A673 (cell line): Measurements from ENCODE around the gene AGBL2. TPM values are rescaled to one million over a fixed set of nuclear protein-coding genes. Genes with fewer than 3 reads are reported as not detected.
A peak's percentile ranks its signal among the peaks of the same experiment; 100 is the strongest.
"Not testable (repeated sequence)": the region's sequence is repeated elsewhere in the genome, so short reads cannot be mapped to it uniquely, and the experiment has no call there.

Experiments used
- BruUV-seq: library from RNA; stranded (reverse); fragments of 400-500 nt; replicated peaks from 2 replicates; lab custom pipeline; 2021; lab: Mats Ljungman, UMichigan
- CTCF ChIA-PET: fragments of 300-600 bp; sonication (Branson Sonifier 250); formaldehyde crosslinking; loops from one replicate; lab custom pipeline; 2022; ENCODE audit warnings: antibody characterized with exemption; lab: Charles Lee
- POLR2A ChIA-PET: fragments of 300-600 bp; sonication (Branson Sonifier 250); formaldehyde crosslinking; loops from one replicate; lab custom pipeline; 2022; ENCODE audit warnings: antibody characterized with exemption; ENCODE audit not compliant: low non-redundant PET; lab: Charles Lee
- DNase-seq: peaks from one replicate; pipeline ENCODE4 v3.0.0-alpha.2; 2015; ENCODE audit warnings: low spot score
- H3K27ac ChIP-seq: fragments of 200-600 bp; sonication (generic); 2 replicates; pipeline ENCODE4 v1.5.1; 2016; ENCODE audit warnings: mixed run types, low read depth, mild to moderate bottlenecking, mixed read lengths, antibody characterized with exemption, low read length; ENCODE audit not compliant: poor library complexity, severe bottlenecking
- H3K27me3 ChIP-seq: fragments of 200-600 bp; sonication (generic); replicated peaks from 2 replicates; pipeline ENCODE4 v1.6.1; 2017; ENCODE audit warnings: mixed run types, low read depth, mild to moderate bottlenecking, mixed read lengths, antibody characterized with exemption, low read length; ENCODE audit not compliant: insufficient read depth, poor library complexity
- H3K36me3 ChIP-seq: fragments of 200-600 bp; sonication (generic); 2 replicates; pipeline ENCODE4 v1.6.1; 2016; ENCODE audit warnings: mixed run types, mild to moderate bottlenecking, mixed read lengths, antibody characterized with exemption, low read length; ENCODE audit not compliant: insufficient read depth, poor library complexity, severe bottlenecking
- H3K4me1 ChIP-seq: fragments of 200-600 bp; sonication (generic); 2 replicates; pipeline ENCODE4 v1.6.1; 2017; ENCODE audit warnings: mixed run types, mild to moderate bottlenecking, mixed read lengths, antibody characterized with exemption, low read length; ENCODE audit not compliant: insufficient read depth, poor library complexity, severe bottlenecking
- H3K4me3 ChIP-seq: fragments of 200-600 bp; sonication (generic); 2 replicates; pipeline ENCODE4 v1.5.1; 2016; ENCODE audit warnings: low read depth, mixed run types, mild to moderate bottlenecking, mixed read lengths, low read length; ENCODE audit not compliant: poor library complexity, severe bottlenecking
- H3K9me3 ChIP-seq: fragments of 200-600 bp; sonication (generic); 2 replicates; pipeline ENCODE4 v1.6.1; 2016; ENCODE audit warnings: mixed run types, low read depth, mild to moderate bottlenecking, mixed read lengths, antibody characterized with exemption, low read length; ENCODE audit not compliant: poor library complexity, severe bottlenecking
- CTCF ChIP-seq: fragments of 300-800, 200-600 bp; sonication (generic); conservative IDR thresholded peaks from 2 replicates; pipeline ENCODE4 v1.5.1; 2017; ENCODE audit warnings: low read depth, mild to moderate bottlenecking, antibody characterized with exemption, low read length, moderate library complexity, mixed read lengths
- EZH2 ChIP-seq: fragments of 200-600 bp; sonication (generic); IDR thresholded peaks from 2 replicates; pipeline ENCODE4 v1.6.1; 2017; ENCODE audit warnings: borderline replicate concordance, low read depth, mild to moderate bottlenecking, mixed read lengths, antibody characterized with exemption, low read length; ENCODE audit not compliant: poor library complexity, severe bottlenecking
- intact Hi-C: fragments of 100-400 bp; cut with micrococcal nuclease; formaldehyde crosslinking; loops from one replicate; pipeline ENCODE4 v1.10.0; 2022; ENCODE audit not compliant: unreplicated experiment
- total RNA-seq: library from RNA; stranded (reverse); gene quantifications from 2 replicates; pipeline ENCODE4 v1.2.3, GENCODE V29; 2021

AGBL2 gene
- total RNA-seq, 1 experiment from 2014 or later, result 6.5 TPM

GRCh38 chr11:47642099-47642855 is 72.9 kb downstream of the AGBL2 start, which contains the start of gene MTCH2:
MTCH2 (minus strand) TSS chr11:47642559; CDS start chr11:47642465, 94 bp downstream.
- H3K27ac ChIP-seq, result peak within 1 kb of the TSS; percentile 79
- peaks cover 23% of the 10 kb centered on the region for H3K36me3 ChIP-seq
- no TSS peak for BruUV-seq
- peak within 1 kb of the TSS; percentile 70 for H3K4me3 ChIP-seq
- DNase-seq, result peak; percentile 100
- TF ChIP-seq EZH2 (no peak), CTCF (peak; percentile 52; the same call in 1 of the 2 replicates)
- H3K27me3 ChIP-seq, result no peaks in the 10 kb centered on the region
- intact Hi-C loops, result loop anchor here (2.0 to 10.0 kb wide), 3 partner anchors 57 to 205 kb away; partner anchors contain the start of genes AGBL2, FAM180B and NUP160
- no peaks in the 10 kb centered on the region for H3K9me3 ChIP-seq
- H3K4me1 ChIP-seq, result peaks cover 15% of the 10 kb centered on the region
- ChIA-PET CTCF (no interaction called here), POLR2A (no interaction called here)

GRCh38 chr11:47641600-47642098 is 73.5 kb downstream of the AGBL2 start:
- TSS peak; percentile 81 for BruUV-seq

GRCh38 chr11:47640506-47640905 is 74.7 kb downstream of the AGBL2 start:
- Histone ChIP-seq H3K36me3 (peaks cover 30% of the 10 kb centered on the region), H3K27ac (peak overlapping the region; percentile 79), H3K4me1 (peaks cover 15% of the 10 kb centered on the region)
- H3K4me3 ChIP-seq, DNase-seq, BruUV-seq, H3K9me3 ChIP-seq, POLR2A ChIA-PET, H3K27me3 ChIP-seq: not testable (repeated sequence)
- CTCF ChIA-PET, result interaction anchor here (0.6 kb wide), 1 partner anchor 87 kb away, joined by 4 read pairs; no protein-coding TSS in a partner anchor
- intact Hi-C loops, result loop anchor here (5.0 to 10.0 kb wide), 2 partner anchors 56 to 207 kb away; partner anchors contain the start of genes FAM180B and NUP160

More at GRCh38 chr11:47641600-47642098, 73.5 kb downstream of the AGBL2 start:
- CTCF ChIA-PET, result no interaction called here
- POLR2A ChIA-PET, result interaction anchor here (0.6 kb wide), 1 partner anchor 176 kb away, joined by 5 read pairs; no protein-coding TSS in a partner anchor
- Histone ChIP-seq H3K4me3 (peak overlapping the region; percentile 70), H3K27me3 (no peaks in the 10 kb centered on the region), H3K36me3 (peaks cover 26% of the 10 kb centered on the region), H3K4me1 (peaks cover 15% of the 10 kb centered on the region), H3K9me3 (no peaks in the 10 kb centered on the region), H3K27ac (peak overlapping the region; percentile 79)
- TF ChIP-seq CTCF (no peak), EZH2 (no peak)
- peak; percentile 49 for DNase-seq
- intact Hi-C loops, result loop anchor here (2.0 to 10.0 kb wide), 3 partner anchors 57 to 206 kb away; partner anchors contain the start of genes AGBL2, FAM180B and NUP160

DNA sequence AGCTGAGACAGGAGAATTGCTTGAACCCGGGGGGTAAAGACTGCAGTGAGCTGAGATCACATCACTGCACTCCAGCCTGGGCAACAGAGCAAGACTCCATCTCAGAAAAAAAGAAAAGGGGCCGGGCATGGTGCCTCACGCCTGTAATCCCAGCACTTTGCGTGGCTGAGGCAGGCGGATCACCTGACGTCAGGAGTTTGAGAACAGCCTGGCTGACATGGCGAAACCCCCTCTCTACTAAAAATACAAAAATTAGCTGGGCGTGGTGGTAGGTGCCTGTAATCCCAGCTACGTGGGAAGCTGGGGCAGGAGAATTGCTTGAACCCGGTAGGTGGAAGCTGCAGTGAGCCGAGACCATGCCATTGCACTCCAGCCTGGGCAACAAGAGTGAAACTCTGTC is 78.8 kb downstream of the AGBL2 start:
- BruUV-seq, CTCF ChIA-PET, intact Hi-C loops, H3K4me3 ChIP-seq, POLR2A ChIA-PET, H3K9me3 ChIP-seq, H3K27me3 ChIP-seq, H3K27ac ChIP-seq, DNase-seq, H3K4me1 ChIP-seq: not testable (repeated sequence)
- H3K36me3 ChIP-seq, result peaks cover 58% of the 10 kb centered on the region
